ENCODE results near the gene MGAT5. TPM values are rescaled to one million over a fixed set of nuclear protein-coding genes. Genes with fewer than 3 reads are reported as not detected.

Gene MGAT5
- total RNA-seq, 1 experiment from 2014 or later: 52.4 TPM

DNA sequence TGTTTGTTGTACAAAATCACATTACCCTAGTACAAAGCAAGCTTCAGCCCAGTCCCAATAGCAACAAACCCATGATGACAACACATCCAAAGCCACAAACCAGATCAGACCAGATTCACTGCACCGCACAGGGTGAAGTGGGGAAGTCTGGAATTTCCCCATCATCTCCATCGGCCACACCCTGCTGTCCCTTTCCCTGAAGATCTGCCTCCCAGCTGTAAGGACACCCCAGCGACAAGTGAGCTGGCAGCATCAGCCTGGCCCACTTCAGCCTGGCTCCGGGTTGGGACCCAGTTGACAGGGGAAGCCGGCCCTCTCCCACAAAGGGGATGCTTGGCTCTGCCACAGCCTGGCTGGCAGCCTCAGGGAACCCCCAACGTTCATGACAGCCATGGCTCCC is 207.6 kb downstream of the MGAT5 start:
- Mint-ChIP-seq H3K27ac (no peak overlapping the region), H3K27me3 (ENCODE audit: low read depth) (no peaks in the 10 kb centered on the region), H3K9me3 (no peaks in the 10 kb centered on the region), H3K4me3 (no peak overlapping the region), H3K4me1 (peaks cover 5% of the 10 kb centered on the region), H3K36me3 (no peaks in the 10 kb centered on the region)
- ChIA-PET POLR2A (no interaction called here), CTCF (interaction anchor here (1.0 to 4.2 kb wide), 4 partner anchors 8 to 437 kb away, joined by 4 to 75 read pairs (median 16); partner anchors contain the start of gene TMEM163)
- TF ChIP-seq, protein P1, sequence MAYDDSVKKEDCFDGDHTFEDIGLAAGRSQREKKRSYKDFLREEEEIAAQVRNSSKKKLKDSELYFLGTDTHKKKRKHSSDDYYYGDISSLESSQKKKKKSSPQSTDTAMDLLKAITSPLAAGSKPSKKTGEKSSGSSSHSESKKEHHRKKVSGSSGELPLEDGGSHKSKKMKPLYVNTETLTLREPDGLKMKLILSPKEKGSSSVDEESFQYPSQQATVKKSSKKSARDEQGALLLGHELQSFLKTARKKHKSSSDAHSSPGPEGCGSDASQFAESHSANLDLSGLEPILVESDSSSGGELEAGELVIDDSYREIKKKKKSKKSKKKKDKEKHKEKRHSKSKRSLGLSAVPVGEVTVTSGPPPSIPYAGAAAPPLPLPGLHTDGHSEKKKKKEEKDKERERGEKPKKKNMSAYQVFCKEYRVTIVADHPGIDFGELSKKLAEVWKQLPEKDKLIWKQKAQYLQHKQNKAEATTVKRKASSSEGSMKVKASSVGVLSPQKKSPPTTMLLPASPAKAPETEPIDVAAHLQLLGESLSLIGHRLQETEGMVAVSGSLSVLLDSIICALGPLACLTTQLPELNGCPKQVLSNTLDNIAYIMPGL (CRISPR knock-in tag; IDR thresholded peaks at IDR 0.05): no peak
- TF ChIP-seq NR2C2 (CRISPR knock-in tag; IDR thresholded peaks at IDR 0.05) (no peak), ELF4 (CRISPR knock-in tag; IDR thresholded peaks at IDR 0.05; ENCODE audit: low read depth) (no peak), ZNF396 (CRISPR knock-in tag; IDR thresholded peaks at IDR 0.05; ENCODE audit: borderline replicate concordance) (no peak), OVOL2 (CRISPR knock-in tag; IDR thresholded peaks at IDR 0.05; ENCODE audit: borderline replicate concordance) (no peak), TP53 (CRISPR knock-in tag; IDR thresholded peaks at IDR 0.05) (no peak), TCF7 (CRISPR knock-in tag; IDR thresholded peaks at IDR 0.05; ENCODE audit: low read depth) (no peak)
- TF ChIP-seq, protein P2, sequence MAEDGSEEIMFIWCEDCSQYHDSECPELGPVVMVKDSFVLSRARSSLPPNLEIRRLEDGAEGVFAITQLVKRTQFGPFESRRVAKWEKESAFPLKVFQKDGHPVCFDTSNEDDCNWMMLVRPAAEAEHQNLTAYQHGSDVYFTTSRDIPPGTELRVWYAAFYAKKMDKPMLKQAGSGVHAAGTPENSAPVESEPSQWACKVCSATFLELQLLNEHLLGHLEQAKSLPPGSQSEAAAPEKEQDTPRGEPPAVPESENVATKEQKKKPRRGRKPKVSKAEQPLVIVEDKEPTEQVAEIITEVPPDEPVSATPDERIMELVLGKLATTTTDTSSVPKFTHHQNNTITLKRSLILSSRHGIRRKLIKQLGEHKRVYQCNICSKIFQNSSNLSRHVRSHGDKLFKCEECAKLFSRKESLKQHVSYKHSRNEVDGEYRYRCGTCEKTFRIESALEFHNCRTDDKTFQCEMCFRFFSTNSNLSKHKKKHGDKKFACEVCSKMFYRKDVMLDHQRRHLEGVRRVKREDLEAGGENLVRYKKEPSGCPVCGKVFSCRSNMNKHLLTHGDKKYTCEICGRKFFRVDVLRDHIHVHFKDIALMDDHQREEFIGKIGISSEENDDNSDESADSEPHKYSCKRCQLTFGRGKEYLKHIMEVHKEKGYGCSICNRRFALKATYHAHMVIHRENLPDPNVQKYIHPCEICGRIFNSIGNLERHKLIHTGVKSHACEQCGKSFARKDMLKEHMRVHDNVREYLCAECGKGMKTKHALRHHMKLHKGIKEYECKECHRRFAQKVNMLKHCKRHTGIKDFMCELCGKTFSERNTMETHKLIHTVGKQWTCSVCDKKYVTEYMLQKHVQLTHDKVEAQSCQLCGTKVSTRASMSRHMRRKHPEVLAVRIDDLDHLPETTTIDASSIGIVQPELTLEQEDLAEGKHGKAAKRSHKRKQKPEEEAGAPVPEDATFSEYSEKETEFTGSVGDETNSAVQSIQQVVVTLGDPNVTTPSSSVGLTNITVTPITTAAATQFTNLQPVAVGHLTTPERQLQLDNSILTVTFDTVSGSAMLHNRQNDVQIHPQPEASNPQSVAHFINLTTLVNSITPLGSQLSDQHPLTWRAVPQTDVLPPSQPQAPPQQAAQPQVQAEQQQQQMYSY (CRISPR knock-in tag; IDR thresholded peaks at IDR 0.05): no peak
- no peak for DNase-seq (ENCODE audit: low spot score)
- no peak for ATAC-seq

DNA sequence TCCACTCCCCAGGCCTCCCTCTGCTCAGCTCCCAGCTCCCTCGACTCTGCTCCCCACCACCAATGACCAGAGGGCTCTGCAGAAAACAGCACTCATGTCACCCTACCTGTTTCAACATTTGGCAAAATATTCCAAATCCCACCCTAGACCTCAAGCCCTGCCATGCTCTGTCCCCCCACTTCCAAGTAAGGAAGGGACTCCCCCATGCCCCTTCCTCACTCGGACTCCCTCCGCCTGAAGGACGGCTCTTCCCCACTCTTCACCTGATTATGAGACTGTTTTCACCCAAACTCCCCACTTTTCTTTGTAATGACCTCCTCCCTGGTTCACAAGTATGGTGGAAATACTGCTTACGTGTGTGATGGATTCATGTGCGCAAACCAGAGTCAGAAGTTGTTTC is 208.4 kb downstream of the MGAT5 start:
- Mint-ChIP-seq H3K27me3 (ENCODE audit: low read depth) (no peaks in the 10 kb centered on the region), H3K27ac (no peak overlapping the region), H3K36me3 (no peaks in the 10 kb centered on the region), H3K4me1 (peaks cover 5% of the 10 kb centered on the region), H3K4me3 (no peak overlapping the region), H3K9me3 (no peaks in the 10 kb centered on the region)
- ChIA-PET CTCF (interaction anchor here (4.2 kb wide), 1 partner anchor 11 kb away, joined by 75 read pairs; no protein-coding TSS in a partner anchor), POLR2A (no interaction called here)
- ATAC-seq (no peak), DNase-seq (ENCODE audit: low spot score) (no peak)
- no peak for TF ChIP-seq SMAD3 (CRISPR knock-in tag; IDR thresholded peaks at IDR 0.05; ENCODE audit: borderline replicate concordance)
- TF ChIP-seq ELF4 (CRISPR knock-in tag; IDR thresholded peaks at IDR 0.05; ENCODE audit: low read depth): no peak
- no peak for TF ChIP-seq EMX1 (CRISPR knock-in tag; IDR thresholded peaks at IDR 0.05)
- no peak for TF ChIP-seq HMGA2 (CRISPR knock-in tag; IDR thresholded peaks at IDR 0.05)
- no peak for TF ChIP-seq ZNF219 (CRISPR knock-in tag; IDR thresholded peaks at IDR 0.05; ENCODE audit: borderline replicate concordance)
- TF ChIP-seq, protein P3, sequence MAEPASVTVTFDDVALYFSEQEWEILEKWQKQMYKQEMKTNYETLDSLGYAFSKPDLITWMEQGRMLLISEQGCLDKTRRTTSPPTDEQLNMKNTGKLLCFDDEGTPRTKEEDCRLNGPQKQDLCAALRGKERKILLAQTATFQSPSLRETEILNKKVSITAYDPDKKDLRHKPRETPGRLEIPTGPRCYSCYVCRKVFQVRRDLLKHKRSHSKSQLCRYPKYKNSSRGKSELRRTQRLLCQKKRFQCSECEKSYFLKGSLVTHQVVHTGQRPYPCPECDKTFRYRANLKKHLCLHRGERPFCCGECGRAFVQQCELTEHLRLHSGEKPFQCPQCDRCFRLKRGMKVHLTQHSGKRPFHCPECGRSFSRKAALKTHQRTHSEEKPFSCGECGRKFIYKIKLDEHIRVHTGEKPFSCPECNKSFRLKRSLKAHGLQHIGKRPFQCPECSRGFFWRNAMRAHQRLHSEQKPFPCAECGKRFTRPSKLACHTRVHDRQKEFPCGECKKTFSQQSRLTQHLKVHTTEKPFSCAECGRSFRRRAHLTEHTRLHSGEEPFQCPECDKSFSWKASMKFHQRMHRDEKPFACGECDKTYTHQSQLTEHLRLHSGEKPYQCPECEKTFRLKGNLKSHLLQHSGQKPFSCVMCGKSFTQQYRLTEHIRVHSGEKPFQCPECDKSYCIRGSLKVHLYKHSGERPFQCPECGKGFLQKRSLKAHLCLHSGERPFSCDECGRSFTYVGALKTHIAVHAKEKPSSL (CRISPR knock-in tag; conservative IDR thresholded peaks at IDR 0.05): no peak
- no peak for TF ChIP-seq NFATC4 (CRISPR knock-in tag; IDR thresholded peaks at IDR 0.05)
- no peak for TF ChIP-seq ZNF232 (CRISPR knock-in tag; IDR thresholded peaks at IDR 0.05)
- TF ChIP-seq TCF7 (CRISPR knock-in tag; IDR thresholded peaks at IDR 0.05; ENCODE audit: low read depth): no peak
- TF ChIP-seq IRF2 (CRISPR knock-in tag; IDR thresholded peaks at IDR 0.05; ENCODE audit: borderline replicate concordance, low read depth): no peak
- no peak for TF ChIP-seq ZBTB21 (CRISPR knock-in tag; IDR thresholded peaks at IDR 0.05; ENCODE audit: borderline replicate concordance)
- TF ChIP-seq, protein P4, sequence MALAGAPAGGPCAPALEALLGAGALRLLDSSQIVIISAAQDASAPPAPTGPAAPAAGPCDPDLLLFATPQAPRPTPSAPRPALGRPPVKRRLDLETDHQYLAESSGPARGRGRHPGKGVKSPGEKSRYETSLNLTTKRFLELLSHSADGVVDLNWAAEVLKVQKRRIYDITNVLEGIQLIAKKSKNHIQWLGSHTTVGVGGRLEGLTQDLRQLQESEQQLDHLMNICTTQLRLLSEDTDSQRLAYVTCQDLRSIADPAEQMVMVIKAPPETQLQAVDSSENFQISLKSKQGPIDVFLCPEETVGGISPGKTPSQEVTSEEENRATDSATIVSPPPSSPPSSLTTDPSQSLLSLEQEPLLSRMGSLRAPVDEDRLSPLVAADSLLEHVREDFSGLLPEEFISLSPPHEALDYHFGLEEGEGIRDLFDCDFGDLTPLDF (CRISPR knock-in tag; IDR thresholded peaks at IDR 0.05): no peak
